HG03045 (cell line): Measurements from ENCODE around the gene VPS45.
"Not testable (repeated sequence)": the region's sequence is repeated elsewhere in the genome, so short reads cannot be mapped to it uniquely, and the experiment has no call there.

ENCODE experiments used
- ATAC-seq: cut with Tn5 transposase; IDR thresholded peaks from one replicate; pipeline ENCODE4 v1.9.1; 2021; ENCODE audit warnings: mild to moderate bottlenecking, moderate library complexity; ENCODE audit not compliant: unreplicated experiment

The VPS45 gene, protein sequence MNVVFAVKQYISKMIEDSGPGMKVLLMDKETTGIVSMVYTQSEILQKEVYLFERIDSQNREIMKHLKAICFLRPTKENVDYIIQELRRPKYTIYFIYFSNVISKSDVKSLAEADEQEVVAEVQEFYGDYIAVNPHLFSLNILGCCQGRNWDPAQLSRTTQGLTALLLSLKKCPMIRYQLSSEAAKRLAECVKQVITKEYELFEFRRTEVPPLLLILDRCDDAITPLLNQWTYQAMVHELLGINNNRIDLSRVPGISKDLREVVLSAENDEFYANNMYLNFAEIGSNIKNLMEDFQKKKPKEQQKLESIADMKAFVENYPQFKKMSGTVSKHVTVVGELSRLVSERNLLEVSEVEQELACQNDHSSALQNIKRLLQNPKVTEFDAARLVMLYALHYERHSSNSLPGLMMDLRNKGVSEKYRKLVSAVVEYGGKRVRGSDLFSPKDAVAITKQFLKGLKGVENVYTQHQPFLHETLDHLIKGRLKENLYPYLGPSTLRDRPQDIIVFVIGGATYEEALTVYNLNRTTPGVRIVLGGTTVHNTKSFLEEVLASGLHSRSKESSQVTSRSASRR

DNA sequence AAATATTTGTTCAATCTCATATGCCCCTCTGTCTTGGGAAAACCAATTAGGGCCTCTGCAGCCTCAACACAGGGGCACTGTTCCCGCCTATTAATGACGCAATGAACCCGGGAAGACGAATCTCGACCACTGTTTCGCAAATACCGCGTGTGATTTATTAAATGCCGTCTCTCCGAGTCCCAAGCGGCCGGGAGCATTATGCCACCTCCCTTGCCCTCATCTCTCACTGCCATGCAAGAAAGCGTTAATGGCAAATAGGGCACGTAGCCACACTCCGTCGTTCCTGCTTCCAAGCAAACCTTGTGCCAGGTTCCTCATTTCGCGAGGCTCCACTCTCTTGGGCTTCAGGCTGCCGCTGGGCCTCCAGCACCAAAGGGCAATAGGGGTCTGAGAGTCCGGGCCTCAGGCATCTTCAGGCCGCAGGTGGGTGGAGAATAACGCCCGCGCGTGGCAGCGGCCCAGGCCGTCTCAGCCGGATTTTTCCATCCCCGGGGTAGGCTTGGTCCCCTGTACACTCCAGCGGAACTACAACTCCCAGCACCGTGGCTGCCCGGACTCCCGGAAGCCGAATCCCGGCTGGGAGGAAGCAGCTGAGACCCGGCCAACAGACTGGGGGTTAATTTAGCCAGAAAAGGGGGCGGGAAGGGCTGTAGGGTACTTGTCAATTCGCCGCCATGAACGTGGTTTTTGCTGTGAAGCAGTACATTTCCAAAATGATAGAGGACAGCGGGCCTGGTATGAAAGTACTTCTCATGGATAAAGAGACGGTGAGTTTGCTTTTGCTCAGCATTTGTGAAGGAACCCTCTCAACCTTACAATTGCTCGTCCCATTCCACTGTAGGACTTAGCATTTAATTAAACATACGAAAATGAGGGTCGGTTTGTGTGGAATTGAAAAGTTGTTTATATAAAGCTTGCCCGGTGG, at the start of gene VPS45:
Gene VPS45, plus strand, starts transcription at position 593 of the 925 bp plus-strand sequence. Its CDS starts 82 bp downstream, at position 675.
- ATAC-seq, result peak; percentile 94

GRCh38 chr1:150018165-150018564, 49.4 kb upstream of the VPS45 start:
- no peak for ATAC-seq

GRCh38 chr1:150020711-150021110, 46.9 kb upstream of the VPS45 start:
- ATAC-seq, result no peak

GRCh38 chr1:150021191-150021694, 46.3 kb upstream of the VPS45 start:
- ATAC-seq, result no peak

GRCh38 chr1:150022357-150022756, 45.2 kb upstream of the VPS45 start:
- ATAC-seq, result no peak

- no peak for ATAC-seq
These were observed 43.4 kb upstream of the VPS45 start for GRCh38 chr1:150024156-150024555.

DNA sequence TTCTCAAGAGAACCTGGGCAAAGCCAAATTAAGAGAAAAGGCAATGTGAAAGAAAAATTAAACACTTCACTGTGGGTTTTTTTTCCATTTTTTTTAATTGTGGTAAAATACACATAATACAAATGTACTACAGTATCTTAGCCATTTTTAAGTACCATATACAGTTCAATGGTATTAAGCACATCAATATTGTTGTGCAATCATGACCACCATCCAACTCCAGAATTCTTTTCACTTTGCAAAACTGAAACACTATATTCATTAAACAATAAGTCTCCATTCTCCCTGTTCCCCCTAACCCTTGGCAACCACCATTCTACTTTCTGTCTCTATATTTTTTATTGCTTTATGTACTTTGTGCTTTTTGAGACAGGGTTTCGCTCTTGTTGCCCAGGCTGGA, 39.3 kb upstream of the VPS45 start:
- ATAC-seq, result no peak

DNA sequence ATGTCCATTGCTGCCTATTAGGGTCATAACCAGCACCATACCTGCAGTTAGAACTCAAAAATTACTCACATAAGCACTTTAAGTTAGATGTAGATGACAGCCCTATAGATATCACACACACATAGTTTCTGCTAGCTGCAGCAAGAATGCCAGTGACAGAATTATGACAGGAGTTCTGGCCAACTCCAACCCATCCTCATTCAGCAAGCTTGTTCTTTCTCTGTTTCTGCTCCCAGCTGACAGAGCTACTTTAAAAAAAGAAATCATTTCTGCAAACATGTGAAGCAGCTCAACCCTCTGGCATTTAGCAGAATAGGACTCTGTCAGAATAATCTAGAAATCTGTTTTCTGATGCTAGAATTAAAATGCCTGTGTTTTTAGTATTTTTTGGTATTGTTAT, 33.2 kb upstream of the VPS45 start:
- no peak for ATAC-seq

DNA sequence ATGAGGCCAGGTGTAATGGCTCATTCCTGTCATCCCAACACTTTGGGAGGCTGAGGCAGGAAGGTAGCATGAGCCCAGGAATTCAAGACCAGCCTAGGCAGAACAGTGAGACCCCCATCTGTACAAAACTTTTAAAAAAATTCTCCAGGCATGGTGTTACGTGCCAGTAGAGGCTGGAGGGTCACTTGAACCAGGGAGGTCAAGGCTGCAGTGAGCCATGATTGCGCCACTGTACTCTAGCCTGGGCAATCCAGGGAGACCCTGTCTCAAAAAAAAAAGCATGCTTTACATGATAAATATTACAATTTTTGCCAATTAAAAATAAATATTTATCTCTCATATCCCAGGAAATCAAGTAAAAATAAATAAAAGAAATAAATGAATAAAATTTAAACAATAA, 17.6 kb upstream of the VPS45 start:
- ATAC-seq, result no peak

DNA sequence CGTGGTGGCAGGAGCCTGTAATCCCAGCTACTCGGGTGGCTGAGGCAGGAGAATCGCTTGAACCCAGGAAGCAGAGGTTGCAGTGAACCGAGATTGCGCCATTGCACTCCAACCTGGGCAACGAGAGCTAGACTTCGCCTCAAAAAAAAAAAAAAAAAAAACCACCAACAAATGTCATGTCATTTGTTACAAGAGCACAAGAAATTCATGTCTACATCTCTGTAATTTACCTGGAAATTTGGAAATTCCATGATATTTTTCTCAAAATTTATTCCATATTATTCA, 16.5 kb upstream of the VPS45 start:
- ATAC-seq, result no peak

DNA sequence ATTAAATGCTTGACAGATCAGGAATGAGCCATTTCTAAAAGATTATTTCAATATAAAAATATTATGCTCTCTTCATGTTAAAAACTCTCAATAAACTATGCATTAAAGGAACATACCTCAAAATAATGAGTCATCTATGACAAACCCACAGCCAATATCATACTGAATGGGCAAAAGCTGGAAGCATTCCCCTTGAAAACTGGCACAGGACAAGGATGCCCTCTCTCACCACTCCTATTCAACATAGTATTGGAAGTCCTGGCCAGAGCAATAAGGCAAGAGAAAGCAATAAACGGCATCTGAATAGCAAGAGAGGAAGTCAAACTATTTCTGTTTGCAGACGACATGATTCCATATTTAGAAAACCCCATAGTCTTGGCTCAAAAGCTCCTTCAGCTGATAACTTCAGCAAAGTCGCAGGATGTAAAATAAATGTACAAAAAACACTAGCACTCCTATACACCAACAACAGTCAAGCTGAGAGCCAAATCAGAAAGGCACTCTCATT, 15.6 kb upstream of the VPS45 start:
- ATAC-seq, result not testable (repeated sequence)

GRCh38 chr1:150053926-150054325, 13.7 kb upstream of the VPS45 start:
- ATAC-seq, result no peak

GRCh38 chr1:150055507-150055906, 12.1 kb upstream of the VPS45 start:
- ATAC-seq, result not testable (repeated sequence)

- ATAC-seq, result no peak
These were observed 11.2 kb upstream of the VPS45 start for GRCh38 chr1:150056407-150056806.

DNA sequence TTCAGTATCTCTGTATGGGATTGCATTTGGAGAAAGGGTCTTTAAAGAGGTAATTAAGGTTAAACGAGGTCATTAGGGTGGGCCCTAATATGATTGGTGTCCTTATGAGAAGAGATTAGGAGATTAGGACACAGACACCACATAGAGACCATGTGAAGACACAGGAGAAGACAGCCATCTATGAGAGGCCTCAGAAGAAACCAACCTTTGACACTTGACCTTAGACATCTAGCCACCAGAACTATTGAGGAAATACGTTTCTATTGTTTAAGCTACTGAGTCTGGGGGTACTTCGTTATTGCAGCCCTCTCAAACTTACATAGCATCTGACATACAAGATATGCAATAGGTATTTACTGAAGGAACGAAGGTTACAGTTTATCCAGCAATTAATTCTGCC, 7.3 kb upstream of the VPS45 start:
- ATAC-seq, result no peak

DNA sequence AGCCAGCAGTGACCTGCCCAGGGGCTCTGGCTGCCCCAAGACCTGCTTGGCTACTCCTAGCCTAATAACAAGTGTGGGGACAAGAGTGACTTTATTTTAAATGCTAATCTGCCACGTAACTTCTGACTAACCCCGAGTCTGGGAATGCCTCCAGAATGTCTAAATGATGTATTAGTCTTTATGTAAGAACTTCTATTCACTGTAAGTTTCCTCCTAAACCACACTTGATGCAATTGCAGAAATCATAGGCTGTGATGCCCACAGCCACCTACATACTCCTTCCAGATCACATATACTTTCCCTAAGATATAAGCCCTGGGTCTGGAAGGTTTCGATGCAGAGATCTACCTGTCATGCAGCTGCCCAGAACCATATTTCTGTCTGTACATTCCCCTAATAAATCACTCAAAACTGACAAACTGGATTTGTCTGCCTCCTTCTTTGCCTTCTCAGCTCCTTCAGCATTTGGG, 5.9 kb upstream of the VPS45 start:
- no peak for ATAC-seq

DNA sequence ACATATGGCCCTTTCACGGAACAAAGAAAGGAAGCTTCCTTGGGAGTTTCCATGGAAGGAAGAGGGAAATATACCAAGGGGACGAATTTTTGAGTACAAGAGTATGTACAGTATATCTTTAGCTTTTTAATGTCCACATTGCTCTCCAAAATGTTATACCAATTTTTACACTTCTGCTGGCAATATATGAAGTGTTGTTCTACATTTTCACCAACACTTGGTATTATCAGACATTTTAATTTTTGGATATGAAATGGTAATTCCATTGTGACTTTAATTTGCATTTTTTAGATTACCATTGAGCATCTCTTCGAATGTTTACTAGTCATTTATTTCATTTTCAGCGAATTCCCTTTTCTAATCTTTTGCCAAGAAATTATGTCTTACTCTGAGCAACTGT, 5.5 kb upstream of the VPS45 start:
- ATAC-seq, result no peak

DNA sequence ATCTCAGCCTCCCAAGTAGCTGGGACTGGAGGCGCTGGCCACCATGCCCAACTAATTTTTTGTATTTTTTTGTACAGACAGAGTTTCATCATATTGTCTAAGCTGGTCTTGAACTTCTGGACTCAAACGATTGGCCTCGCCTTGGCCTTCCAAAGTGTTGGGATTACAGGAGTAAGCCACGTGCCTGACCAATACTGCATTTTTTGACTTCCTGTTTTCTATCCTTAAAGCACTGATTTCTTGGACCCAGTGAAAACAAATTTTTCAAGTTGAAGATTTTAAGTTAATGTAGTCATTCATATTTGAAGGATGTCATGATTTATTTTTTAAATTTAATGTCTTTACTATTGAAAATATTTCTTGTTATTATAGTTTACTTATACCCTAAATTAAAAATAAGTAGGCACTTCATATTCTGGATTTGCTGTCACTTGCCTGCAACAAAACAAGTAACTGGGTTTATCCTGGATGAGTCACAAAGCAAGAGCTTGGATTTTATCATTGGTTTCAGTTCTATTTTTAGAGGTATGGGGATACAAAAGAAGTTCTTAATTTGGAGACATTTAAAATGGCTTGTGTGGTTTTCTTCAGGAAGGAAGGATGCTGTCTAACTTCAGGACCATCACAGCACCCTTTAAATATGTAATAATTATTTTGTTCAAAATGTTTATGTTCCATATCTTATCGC, 2.2 kb upstream of the VPS45 start:
- ATAC-seq, result no peak

DNA sequence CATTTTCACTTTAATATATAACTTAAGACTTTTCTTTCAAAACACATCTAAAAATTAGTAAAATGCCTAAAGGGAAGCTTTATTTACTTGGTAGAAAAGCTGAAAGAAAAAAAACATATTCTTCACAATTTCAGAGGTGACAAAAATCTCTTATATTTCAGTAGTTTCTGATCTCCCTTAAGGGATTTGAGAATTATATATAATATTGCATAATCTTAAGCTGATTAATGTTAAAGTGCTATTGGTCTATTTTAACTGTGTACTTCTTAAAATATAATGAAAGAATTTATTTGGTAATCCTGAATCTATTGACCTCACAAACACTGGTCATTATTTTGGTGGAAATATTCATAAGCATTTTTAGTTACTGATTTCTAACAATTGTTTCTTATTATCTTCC, 1.2 kb upstream of the VPS45 start:
- ATAC-seq, result no peak

DNA sequence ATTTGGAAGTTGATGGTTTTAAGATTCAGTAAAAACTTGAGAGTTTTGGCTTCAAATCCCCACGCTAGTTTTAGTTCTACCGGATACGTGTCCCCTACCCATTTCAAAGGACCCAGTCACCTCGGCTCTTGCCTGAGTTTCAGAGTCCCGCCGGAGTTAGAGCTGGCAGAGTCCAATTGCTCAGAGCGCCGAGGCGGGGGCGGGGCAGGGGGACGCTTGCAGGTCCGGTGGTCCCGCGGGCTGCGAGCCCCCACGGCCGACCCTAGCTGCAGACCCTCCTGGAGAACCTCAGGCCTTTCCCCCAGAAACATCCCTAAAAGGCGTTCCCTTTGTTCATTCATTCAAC, 765 bp upstream of the VPS45 start:
- peak; percentile 29 for ATAC-seq

- no peak for ATAC-seq
These were observed 496 bp downstream of the VPS45 start for GRCh38 chr1:150068109-150068435.
